ENCODE measurements around the gene FBN3. TPM values are rescaled to one million over a fixed set of nuclear protein-coding genes. Genes with fewer than 3 reads are reported as not detected.

Gene FBN3
- total RNA-seq, 1 experiment from 2014 or later = 0.10 TPM

GRCh38 chr19:8081569-8082550 lies 67.5 kb downstream of the FBN3 start:
- ATAC-seq = no peak
- no peak for DNase-seq (ENCODE audit: low read depth, low spot score)
- H3K27ac ChIP-seq (ENCODE audit: low read length) = no peak overlapping the region
- BruUV-seq (replicated peaks) = no TSS peak
- no peak overlapping the region for H3K4me3 ChIP-seq (ENCODE audit: low read depth in 2 of 2, low read length in 2 of 2)
- H3K4me1 ChIP-seq (ENCODE audit: control insufficient read depth, insufficient read depth, low read length) = peaks cover 8% of the 10 kb centered on the region; the same call in 1 of the 2 replicates
- ChIA-PET CTCF (no interaction called here), POLR2A (interaction anchor here (0.6 kb wide), 1 partner anchor 76 kb away, joined by 3 read pairs; no protein-coding TSS in a partner anchor)
- in situ Hi-C loops (cut with HindIII; ENCODE audit: low pct_unique_long_range_greater_than_20kb, low sequenced_read_pairs) = no loop called here
- TF ChIP-seq SIN3A (IDR thresholded peaks at IDR 0.05; ENCODE audit: borderline replicate concordance, insufficient read depth, low read depth, low read length) (no peak), POLR2AphosphoS5 (IDR thresholded peaks at IDR 0.05; ENCODE audit: low read depth, low read length) (no peak), TCF7L2 (IDR thresholded peaks at IDR 0.05; ENCODE audit: low read depth, low read length) (no peak), CTCF (IDR thresholded peaks at IDR 0.05) (no peak), REST (IDR thresholded peaks at IDR 0.05; ENCODE audit: insufficient read depth in 1 of 2, low read depth in 2 of 2, low read length in 1 of 2) (no peak)
- no peaks in the 10 kb centered on the region for H3K27me3 ChIP-seq (ENCODE audit: control insufficient read depth, insufficient read depth, low read length)
- H3K36me3 ChIP-seq (ENCODE audit: control insufficient read depth, insufficient read depth, low read length) = no peaks in the 10 kb centered on the region
- intact Hi-C loops (cut with micrococcal nuclease; ENCODE audit: unreplicated experiment) = no loop called here
- H3K9me3 ChIP-seq (ENCODE audit: control insufficient read depth, insufficient read depth, low read depth, low read length) = no peaks in the 10 kb centered on the region

- POLR2A ChIA-PET = no interaction called here
- in situ Hi-C loops (cut with HindIII; ENCODE audit: low pct_unique_long_range_greater_than_20kb, low sequenced_read_pairs) = no loop called here
These were observed 68.6 kb downstream of the FBN3 start for GRCh38 chr19:8080832-8081231.

More at GRCh38 chr19:8080832-8081231, 68.6 kb downstream of the FBN3 start:
- no peaks in the 10 kb centered on the region for H3K9me3 ChIP-seq (ENCODE audit: control insufficient read depth, insufficient read depth, low read depth, low read length)
- BruUV-seq (replicated peaks) = no TSS peak
- no peaks in the 10 kb centered on the region for H3K36me3 ChIP-seq (ENCODE audit: control insufficient read depth, insufficient read depth, low read length)
- no peaks in the 10 kb centered on the region for H3K27me3 ChIP-seq (ENCODE audit: control insufficient read depth, insufficient read depth, low read length)
- TF ChIP-seq POLR2AphosphoS5 (IDR thresholded peaks at IDR 0.05; ENCODE audit: low read depth, low read length) = no peak
- TF ChIP-seq TCF7L2 (IDR thresholded peaks at IDR 0.05; ENCODE audit: low read depth, low read length) = no peak
- no peak for TF ChIP-seq REST (IDR thresholded peaks at IDR 0.05; ENCODE audit: insufficient read depth in 1 of 2, low read depth in 2 of 2, low read length in 1 of 2)
- TF ChIP-seq CTCF (IDR thresholded peaks at IDR 0.05) = no peak
- TF ChIP-seq SIN3A (IDR thresholded peaks at IDR 0.05; ENCODE audit: borderline replicate concordance, insufficient read depth, low read depth, low read length) = no peak
- intact Hi-C loops (cut with micrococcal nuclease; ENCODE audit: unreplicated experiment) = no loop called here
- CTCF ChIA-PET = no interaction called here
- no peak overlapping the region for H3K27ac ChIP-seq (ENCODE audit: low read length)
- no peak overlapping the region for H3K4me3 ChIP-seq (ENCODE audit: low read depth in 2 of 2, low read length in 2 of 2)
- DNase-seq (ENCODE audit: low read depth, low spot score) (no peak), ATAC-seq (no peak)
- no peaks in the 10 kb centered on the region for H3K4me1 ChIP-seq (ENCODE audit: control insufficient read depth, insufficient read depth, low read length)

Measured in Panc1 (cell line).